GM10248 (cell line): ENCODE results near the gene SCFD2.

Source experiments
- CTCF ChIA-PET: fragments of 300-600 bp; sonication (Branson Sonifier 250); formaldehyde crosslinking; extraction: SDS; loops from one replicate; lab custom pipeline; 2021; ENCODE audit warnings: antibody characterized with exemption; lab: Yijun Ruan, JAX
- POLR2A ChIA-PET: fragments of 350-650 bp; sonication (Branson Sonifier 250); formaldehyde crosslinking; extraction: SDS; loops from one replicate; lab custom pipeline; 2020; ENCODE audit warnings: antibody characterized with exemption; lab: Yijun Ruan, JAX
- DNase-seq: peaks from one replicate; pipeline ENCODE4 v3.0.0; 2012; ENCODE audit errors: extremely low spot score
- TF ChIP-seq, protein P1 (sequence below): IDR thresholded peaks from 2 replicates; pipeline ENCODE4 v1.5.1; 2012; ENCODE audit warnings: mild to moderate bottlenecking, low read depth; ENCODE audit errors: extremely low read depth, missing control alignments, control extremely low read depth

Gene SCFD2

GRCh38 chr4:53136954-53137353, 228.9 kb downstream of the SCFD2 start:
- POLR2A ChIA-PET, result no interaction called here
- TF ChIP-seq, protein P1, sequence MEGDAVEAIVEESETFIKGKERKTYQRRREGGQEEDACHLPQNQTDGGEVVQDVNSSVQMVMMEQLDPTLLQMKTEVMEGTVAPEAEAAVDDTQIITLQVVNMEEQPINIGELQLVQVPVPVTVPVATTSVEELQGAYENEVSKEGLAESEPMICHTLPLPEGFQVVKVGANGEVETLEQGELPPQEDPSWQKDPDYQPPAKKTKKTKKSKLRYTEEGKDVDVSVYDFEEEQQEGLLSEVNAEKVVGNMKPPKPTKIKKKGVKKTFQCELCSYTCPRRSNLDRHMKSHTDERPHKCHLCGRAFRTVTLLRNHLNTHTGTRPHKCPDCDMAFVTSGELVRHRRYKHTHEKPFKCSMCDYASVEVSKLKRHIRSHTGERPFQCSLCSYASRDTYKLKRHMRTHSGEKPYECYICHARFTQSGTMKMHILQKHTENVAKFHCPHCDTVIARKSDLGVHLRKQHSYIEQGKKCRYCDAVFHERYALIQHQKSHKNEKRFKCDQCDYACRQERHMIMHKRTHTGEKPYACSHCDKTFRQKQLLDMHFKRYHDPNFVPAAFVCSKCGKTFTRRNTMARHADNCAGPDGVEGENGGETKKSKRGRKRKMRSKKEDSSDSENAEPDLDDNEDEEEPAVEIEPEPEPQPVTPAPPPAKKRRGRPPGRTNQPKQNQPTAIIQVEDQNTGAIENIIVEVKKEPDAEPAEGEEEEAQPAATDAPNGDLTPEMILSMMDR, result no peak
- CTCF ChIA-PET, result interaction anchor here (1.5 kb wide), 1 partner anchor 10 kb away, joined by 4 read pairs; no protein-coding TSS in a partner anchor
- no peak for DNase-seq

GRCh38 chr4:53132132-53132891, 233.5 kb downstream of the SCFD2 start:
- POLR2A ChIA-PET, result interaction anchor here (0.7 kb wide), 1 partner anchor 420 kb away, joined by 3 read pairs; no protein-coding TSS in a partner anchor
- TF ChIP-seq, protein P1, result no peak
- CTCF ChIA-PET, result interaction anchor here (1.0 to 1.7 kb wide), 4 partner anchors 11 to 86 kb away, joined by 3 to 4 read pairs (median 4); no protein-coding TSS in a partner anchor
- DNase-seq, result peak; percentile 37

- TF ChIP-seq, protein P1, result no peak
- POLR2A ChIA-PET, result no interaction called here
- no peak for DNase-seq
- CTCF ChIA-PET, result interaction anchor here (1.0 to 1.6 kb wide), 4 partner anchors 10 to 85 kb away, joined by 3 to 4 read pairs (median 4); no protein-coding TSS in a partner anchor
Observed at GRCh38 chr4:53131562-53131925, 234.3 kb downstream of the SCFD2 start.

- TF ChIP-seq, protein P1, result no peak
- CTCF ChIA-PET, result interaction anchor here (1.4 to 1.6 kb wide), 2 partner anchors 15 to 85 kb away, joined by 3 to 4 read pairs; no protein-coding TSS in a partner anchor
- POLR2A ChIA-PET, result no interaction called here
- DNase-seq, result no peak
Observed at GRCh38 chr4:53130896-53131561, 234.8 kb downstream of the SCFD2 start.

DNA sequence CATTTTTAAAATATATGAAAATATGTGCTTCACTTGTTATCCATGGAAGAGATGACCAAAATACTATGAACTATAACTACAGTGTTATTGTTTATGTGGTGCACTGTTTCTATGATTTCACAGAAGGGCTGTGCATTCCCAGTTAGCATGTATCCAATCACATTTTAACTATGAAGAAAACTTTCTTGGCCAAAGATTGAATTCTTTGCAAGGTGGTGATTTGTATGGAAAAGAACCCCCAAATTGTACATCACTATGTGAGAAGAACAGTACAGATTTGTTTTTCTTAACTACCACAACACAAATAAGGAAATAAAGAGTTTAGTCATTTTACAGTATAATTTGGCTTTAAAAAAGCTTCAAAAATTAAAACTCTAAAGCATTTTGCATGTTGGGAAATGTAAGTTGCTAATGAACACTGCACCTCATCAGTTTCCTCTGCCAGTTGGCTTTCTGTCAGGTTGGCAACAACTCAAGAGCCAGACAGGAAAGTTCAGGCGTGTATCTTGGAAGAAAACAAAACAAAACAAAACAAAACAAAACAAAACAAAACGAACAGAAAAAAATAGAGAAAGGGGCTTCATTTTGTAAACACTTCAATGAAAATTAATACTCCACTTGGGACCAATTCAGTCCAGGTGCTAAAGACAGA, 237.0 kb downstream of the SCFD2 start:
- TF ChIP-seq, protein P1, result no peak
- POLR2A ChIA-PET, result no interaction called here
- DNase-seq, result no peak
- CTCF ChIA-PET, result interaction anchor here (1.0 kb wide), 1 partner anchor 10 kb away, joined by 3 read pairs; no protein-coding TSS in a partner anchor

GRCh38 chr4:53128231-53128630, 237.6 kb downstream of the SCFD2 start:
- no peak for DNase-seq
- TF ChIP-seq, protein P1, result no peak
- ChIA-PET CTCF (interaction anchor here (1.0 kb wide), 1 partner anchor 9 kb away, joined by 3 read pairs; no protein-coding TSS in a partner anchor), POLR2A (no interaction called here)
